A673 (cell line): ENCODE measurements around the gene GALNT10. TPM values are rescaled to one million over a fixed set of nuclear protein-coding genes. Genes with fewer than 3 reads are reported as not detected.

Experiments used
- BruUV-seq: library from RNA; stranded (reverse); fragments of 400-500 nt; replicated peaks from 2 replicates; lab custom pipeline; 2021; lab: Mats Ljungman, UMichigan
- CTCF ChIA-PET: fragments of 300-600 bp; sonication (Branson Sonifier 250); formaldehyde crosslinking; loops from one replicate; lab custom pipeline; 2022; ENCODE audit warnings: antibody characterized with exemption; lab: Charles Lee
- POLR2A ChIA-PET: fragments of 300-600 bp; sonication (Branson Sonifier 250); formaldehyde crosslinking; loops from one replicate; lab custom pipeline; 2022; ENCODE audit warnings: antibody characterized with exemption; ENCODE audit not compliant: low non-redundant PET; lab: Charles Lee
- DNase-seq: peaks from one replicate; pipeline ENCODE4 v3.0.0-alpha.2; 2015; ENCODE audit warnings: low spot score
- H3K27ac ChIP-seq: fragments of 200-600 bp; sonication (generic); 2 replicates; pipeline ENCODE4 v1.5.1; 2016; ENCODE audit warnings: mixed run types, low read depth, mild to moderate bottlenecking, mixed read lengths, antibody characterized with exemption, low read length; ENCODE audit not compliant: poor library complexity, severe bottlenecking
- H3K27me3 ChIP-seq: fragments of 200-600 bp; sonication (generic); replicated peaks from 2 replicates; pipeline ENCODE4 v1.6.1; 2017; ENCODE audit warnings: mixed run types, low read depth, mild to moderate bottlenecking, mixed read lengths, antibody characterized with exemption, low read length; ENCODE audit not compliant: insufficient read depth, poor library complexity
- H3K36me3 ChIP-seq: fragments of 200-600 bp; sonication (generic); 2 replicates; pipeline ENCODE4 v1.6.1; 2016; ENCODE audit warnings: mixed run types, mild to moderate bottlenecking, mixed read lengths, antibody characterized with exemption, low read length; ENCODE audit not compliant: insufficient read depth, poor library complexity, severe bottlenecking
- H3K4me1 ChIP-seq: fragments of 200-600 bp; sonication (generic); 2 replicates; pipeline ENCODE4 v1.6.1; 2017; ENCODE audit warnings: mixed run types, mild to moderate bottlenecking, mixed read lengths, antibody characterized with exemption, low read length; ENCODE audit not compliant: insufficient read depth, poor library complexity, severe bottlenecking
- H3K4me3 ChIP-seq: fragments of 200-600 bp; sonication (generic); 2 replicates; pipeline ENCODE4 v1.5.1; 2016; ENCODE audit warnings: low read depth, mixed run types, mild to moderate bottlenecking, mixed read lengths, low read length; ENCODE audit not compliant: poor library complexity, severe bottlenecking
- H3K9me3 ChIP-seq: fragments of 200-600 bp; sonication (generic); 2 replicates; pipeline ENCODE4 v1.6.1; 2016; ENCODE audit warnings: mixed run types, low read depth, mild to moderate bottlenecking, mixed read lengths, antibody characterized with exemption, low read length; ENCODE audit not compliant: poor library complexity, severe bottlenecking
- EZH2 ChIP-seq: fragments of 200-600 bp; sonication (generic); IDR thresholded peaks from 2 replicates; pipeline ENCODE4 v1.6.1; 2017; ENCODE audit warnings: borderline replicate concordance, low read depth, mild to moderate bottlenecking, mixed read lengths, antibody characterized with exemption, low read length; ENCODE audit not compliant: poor library complexity, severe bottlenecking
- intact Hi-C: fragments of 100-400 bp; cut with micrococcal nuclease; formaldehyde crosslinking; loops from one replicate; pipeline ENCODE4 v1.10.0; 2022; ENCODE audit not compliant: unreplicated experiment
- total RNA-seq: library from RNA; stranded (reverse); gene quantifications from 2 replicates; pipeline ENCODE4 v1.2.3, GENCODE V29; 2021
- TF ChIP-seq, protein P1 (sequence below): fragments of 300-800, 200-600 bp; sonication (generic); conservative IDR thresholded peaks from 2 replicates; pipeline ENCODE4 v1.5.1; 2017; ENCODE audit warnings: low read depth, mild to moderate bottlenecking, antibody characterized with exemption, low read length, moderate library complexity, mixed read lengths

GALNT10 gene
- total RNA-seq, 1 experiment from 2014 or later = 17.9 TPM

- TF ChIP-seq EZH2 = no peak
- TF ChIP-seq, protein P1, sequence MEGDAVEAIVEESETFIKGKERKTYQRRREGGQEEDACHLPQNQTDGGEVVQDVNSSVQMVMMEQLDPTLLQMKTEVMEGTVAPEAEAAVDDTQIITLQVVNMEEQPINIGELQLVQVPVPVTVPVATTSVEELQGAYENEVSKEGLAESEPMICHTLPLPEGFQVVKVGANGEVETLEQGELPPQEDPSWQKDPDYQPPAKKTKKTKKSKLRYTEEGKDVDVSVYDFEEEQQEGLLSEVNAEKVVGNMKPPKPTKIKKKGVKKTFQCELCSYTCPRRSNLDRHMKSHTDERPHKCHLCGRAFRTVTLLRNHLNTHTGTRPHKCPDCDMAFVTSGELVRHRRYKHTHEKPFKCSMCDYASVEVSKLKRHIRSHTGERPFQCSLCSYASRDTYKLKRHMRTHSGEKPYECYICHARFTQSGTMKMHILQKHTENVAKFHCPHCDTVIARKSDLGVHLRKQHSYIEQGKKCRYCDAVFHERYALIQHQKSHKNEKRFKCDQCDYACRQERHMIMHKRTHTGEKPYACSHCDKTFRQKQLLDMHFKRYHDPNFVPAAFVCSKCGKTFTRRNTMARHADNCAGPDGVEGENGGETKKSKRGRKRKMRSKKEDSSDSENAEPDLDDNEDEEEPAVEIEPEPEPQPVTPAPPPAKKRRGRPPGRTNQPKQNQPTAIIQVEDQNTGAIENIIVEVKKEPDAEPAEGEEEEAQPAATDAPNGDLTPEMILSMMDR = no peak
- Histone ChIP-seq H3K27me3 (no peaks in the 10 kb centered on the region), H3K27ac (no peak overlapping the region), H3K4me3 (no peak overlapping the region), H3K9me3 (no peaks in the 10 kb centered on the region), H3K4me1 (peaks cover 4% of the 10 kb centered on the region), H3K36me3 (no peaks in the 10 kb centered on the region)
- POLR2A ChIA-PET = no interaction called here
- DNase-seq = no peak
- CTCF ChIA-PET = no interaction called here
- no TSS peak for BruUV-seq
- intact Hi-C loops = no loop called here
These were observed 81.5 kb downstream of the GALNT10 start for GRCh38 chr5:154271936-154272514.

DNA sequence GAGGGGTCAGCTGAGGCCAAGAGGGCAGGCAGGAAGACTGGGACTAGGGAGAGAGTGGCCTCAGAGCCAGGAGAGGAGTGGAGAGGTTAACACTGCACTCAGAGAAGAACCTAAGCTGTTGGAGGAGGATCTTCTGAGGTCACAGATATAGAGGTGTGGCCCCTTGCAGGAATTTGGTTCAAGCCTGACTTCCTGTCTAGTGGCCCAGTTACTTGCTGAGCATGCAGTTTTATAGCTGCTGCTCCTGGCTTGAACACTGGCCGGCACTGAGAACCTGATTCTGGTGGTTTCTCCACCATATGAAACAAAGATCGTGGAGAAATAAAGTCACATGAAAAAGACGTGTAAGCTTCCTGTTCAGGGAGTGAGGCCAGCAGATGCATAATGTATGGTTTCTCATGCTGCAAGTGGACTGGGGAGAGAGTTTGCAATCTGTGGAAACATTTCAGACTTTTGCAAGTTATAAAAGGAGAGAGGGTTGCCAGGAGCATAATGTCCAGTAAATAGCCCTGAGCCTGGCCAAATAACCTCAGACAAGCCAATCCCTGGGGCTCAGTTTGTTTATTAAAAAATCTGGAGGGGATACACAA, 82.6 kb downstream of the GALNT10 start:
- CTCF ChIA-PET = no interaction called here
- Histone ChIP-seq H3K4me1 (no peaks in the 10 kb centered on the region), H3K36me3 (no peaks in the 10 kb centered on the region), H3K27ac (no peak overlapping the region), H3K9me3 (no peaks in the 10 kb centered on the region), H3K4me3 (no peak overlapping the region), H3K27me3 (no peaks in the 10 kb centered on the region)
- intact Hi-C loops = no loop called here
- TF ChIP-seq, protein P1 = no peak
- no peak for TF ChIP-seq EZH2
- POLR2A ChIA-PET = no interaction called here
- BruUV-seq = no TSS peak
- DNase-seq = no peak

GRCh38 chr5:154273963-154274827, 83.7 kb downstream of the GALNT10 start:
- no peaks in the 10 kb centered on the region for H3K27me3 ChIP-seq
- BruUV-seq = no TSS peak
- no peak for DNase-seq
- no peaks in the 10 kb centered on the region for H3K36me3 ChIP-seq
- POLR2A ChIA-PET = no interaction called here
- H3K4me3 ChIP-seq = no peak overlapping the region
- H3K27ac ChIP-seq = no peak overlapping the region
- no peak for TF ChIP-seq EZH2
- TF ChIP-seq, protein P1 = no peak
- no peaks in the 10 kb centered on the region for H3K9me3 ChIP-seq
- CTCF ChIA-PET = no interaction called here
- no peaks in the 10 kb centered on the region for H3K4me1 ChIP-seq
- intact Hi-C loops = no loop called here
